ENCODE data around the gene FANCC.
"Not testable (repeated sequence)": the region's sequence is repeated elsewhere in the genome, so short reads cannot be mapped to it uniquely, and the experiment has no call there.

The FANCC gene

GRCh38 chr9:95329061-95329460 is 11.6 kb upstream of the FANCC start:
- DNase-seq, result not testable (repeated sequence)

- DNase-seq, result no peak
Measured at GRCh38 chr9:95327239-95327865, 9.8 kb upstream of the FANCC start.

- no peak for DNase-seq
Measured at GRCh38 chr9:95325221-95325620, 7.7 kb upstream of the FANCC start.

- DNase-seq, result no peak
Measured at GRCh38 chr9:95317893-95318211, 343 bp upstream of the FANCC start.

- no peak for DNase-seq
Measured at GRCh38 chr9:95316794-95317118, 753 bp downstream of the FANCC start.

GRCh38 chr9:95316274-95316673 is 1.2 kb downstream of the FANCC start:
- no peak for DNase-seq

- DNase-seq, result no peak
Measured at GRCh38 chr9:95315108-95315746, 2.3 kb downstream of the FANCC start.

GRCh38 chr9:95313010-95313498 is 4.5 kb downstream of the FANCC start:
- no peak for DNase-seq

GRCh38 chr9:95311961-95312360 is 5.5 kb downstream of the FANCC start:
- no peak for DNase-seq

GRCh38 chr9:95307538-95307937 is 10.0 kb downstream of the FANCC start:
- no peak for DNase-seq

- no peak for DNase-seq
Measured at GRCh38 chr9:95306819-95307218, 10.7 kb downstream of the FANCC start.

GRCh38 chr9:95305770-95306492 is 11.6 kb downstream of the FANCC start:
- DNase-seq, result no peak

GRCh38 chr9:95302479-95302878 is 15.0 kb downstream of the FANCC start:
- no peak for DNase-seq

GRCh38 chr9:95297760-95298159 is 19.7 kb downstream of the FANCC start:
- DNase-seq, result no peak

- DNase-seq, result no peak
Measured at GRCh38 chr9:95297316-95297715, 20.2 kb downstream of the FANCC start.

- DNase-seq, result no peak
Measured at GRCh38 chr9:95296761-95297160, 20.7 kb downstream of the FANCC start.

GRCh38 chr9:95293296-95293695 is 24.2 kb downstream of the FANCC start:
- DNase-seq, result not testable (repeated sequence)

- no peak for DNase-seq
Measured at GRCh38 chr9:95292226-95292625, 25.3 kb downstream of the FANCC start.

GRCh38 chr9:95286151-95286550 is 31.4 kb downstream of the FANCC start:
- DNase-seq, result no peak

GRCh38 chr9:95285307-95285706 is 32.2 kb downstream of the FANCC start:
- DNase-seq, result no peak

GRCh38 chr9:95284162-95285080 is 33.1 kb downstream of the FANCC start:
- DNase-seq, result no peak

GRCh38 chr9:95283673-95284072 is 33.8 kb downstream of the FANCC start:
- no peak for DNase-seq

GRCh38 chr9:95282332-95282731 is 35.2 kb downstream of the FANCC start:
- no peak for DNase-seq
